Glutamatergic neuron (in vitro differentiated cells): ENCODE data around the gene HNF4A. TPM values are rescaled to one million over a fixed set of nuclear protein-coding genes. Genes with fewer than 3 reads are reported as not detected.

Source experiments
- DNase-seq: peaks from one replicate; pipeline ENCODE4 v3.0.0; 2022
- H3K27ac Mint-ChIP-seq: one replicate; pipeline ENCODE4 v1.8.0; 2020; ENCODE audit warnings: mild to moderate bottlenecking, mixed read lengths, inconsistent platforms; ENCODE audit not compliant: unreplicated experiment
- H3K27me3 Mint-ChIP-seq: one replicate; pipeline ENCODE4 v1.8.0; 2020; ENCODE audit warnings: mild to moderate bottlenecking, moderate library complexity, mixed read lengths, inconsistent platforms; ENCODE audit not compliant: unreplicated experiment
- H3K36me3 Mint-ChIP-seq: one replicate; pipeline ENCODE4 v1.8.0; 2020; ENCODE audit warnings: mild to moderate bottlenecking, mixed read lengths, inconsistent platforms; ENCODE audit not compliant: unreplicated experiment
- H3K4me1 Mint-ChIP-seq: one replicate; pipeline ENCODE4 v1.8.0; 2020; ENCODE audit warnings: mild to moderate bottlenecking, low read depth, mixed read lengths, inconsistent platforms; ENCODE audit not compliant: unreplicated experiment
- H3K4me3 Mint-ChIP-seq: one replicate; pipeline ENCODE4 v1.8.0; 2020; ENCODE audit warnings: mild to moderate bottlenecking, mixed read lengths, inconsistent platforms; ENCODE audit not compliant: unreplicated experiment
- H3K9me3 Mint-ChIP-seq: one replicate; pipeline ENCODE4 v1.8.0; 2020; ENCODE audit warnings: mild to moderate bottlenecking, moderate library complexity, mixed read lengths, inconsistent platforms; ENCODE audit not compliant: unreplicated experiment
- total RNA-seq: library from RNA; stranded (reverse); fragmentation: NEBNext Ultra II Directional; extraction: Animal tissue kit (Norgen Biotek cat#: 25700); gene quantifications from one replicate; pipeline ENCODE4 v1.2.1, GENCODE V29; 2021; ENCODE audit not compliant: unreplicated experiment
- TF ChIP-seq, protein P1 (sequence below): fragments of 200-600 bp; sonication (generic); IDR thresholded peaks from one replicate; pipeline ENCODE4 v1.5.0; 2021; ENCODE audit not compliant: partially characterized antibody, unreplicated experiment

HNF4A gene
- total RNA-seq, 1 donor from 2014 or later: not detected

DNA sequence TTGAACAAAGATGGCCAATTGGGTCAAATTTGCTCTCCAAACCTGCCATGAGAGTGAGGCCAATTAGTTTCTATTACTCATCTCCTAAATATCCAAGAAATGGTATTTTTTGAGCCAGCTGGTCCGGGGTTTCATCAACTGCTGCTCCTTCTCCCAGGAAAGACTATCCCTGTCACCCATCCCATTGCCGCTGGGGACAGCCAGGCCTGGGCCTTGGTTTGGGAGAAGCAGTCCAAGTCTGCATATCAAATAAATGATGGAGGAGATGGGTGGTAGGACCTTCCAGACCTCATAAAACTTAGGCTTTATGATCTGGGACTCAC is 73.5 kb downstream of the HNF4A start:
- Mint-ChIP-seq H3K4me3 (no peak overlapping the region), H3K36me3 (no peaks in the 10 kb centered on the region), H3K9me3 (no peaks in the 10 kb centered on the region), H3K27ac (no peak overlapping the region), H3K27me3 (peaks cover 6% of the 10 kb centered on the region), H3K4me1 (no peaks in the 10 kb centered on the region)
- no peak for DNase-seq
- TF ChIP-seq, protein P1, sequence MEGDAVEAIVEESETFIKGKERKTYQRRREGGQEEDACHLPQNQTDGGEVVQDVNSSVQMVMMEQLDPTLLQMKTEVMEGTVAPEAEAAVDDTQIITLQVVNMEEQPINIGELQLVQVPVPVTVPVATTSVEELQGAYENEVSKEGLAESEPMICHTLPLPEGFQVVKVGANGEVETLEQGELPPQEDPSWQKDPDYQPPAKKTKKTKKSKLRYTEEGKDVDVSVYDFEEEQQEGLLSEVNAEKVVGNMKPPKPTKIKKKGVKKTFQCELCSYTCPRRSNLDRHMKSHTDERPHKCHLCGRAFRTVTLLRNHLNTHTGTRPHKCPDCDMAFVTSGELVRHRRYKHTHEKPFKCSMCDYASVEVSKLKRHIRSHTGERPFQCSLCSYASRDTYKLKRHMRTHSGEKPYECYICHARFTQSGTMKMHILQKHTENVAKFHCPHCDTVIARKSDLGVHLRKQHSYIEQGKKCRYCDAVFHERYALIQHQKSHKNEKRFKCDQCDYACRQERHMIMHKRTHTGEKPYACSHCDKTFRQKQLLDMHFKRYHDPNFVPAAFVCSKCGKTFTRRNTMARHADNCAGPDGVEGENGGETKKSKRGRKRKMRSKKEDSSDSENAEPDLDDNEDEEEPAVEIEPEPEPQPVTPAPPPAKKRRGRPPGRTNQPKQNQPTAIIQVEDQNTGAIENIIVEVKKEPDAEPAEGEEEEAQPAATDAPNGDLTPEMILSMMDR: no peak

DNA sequence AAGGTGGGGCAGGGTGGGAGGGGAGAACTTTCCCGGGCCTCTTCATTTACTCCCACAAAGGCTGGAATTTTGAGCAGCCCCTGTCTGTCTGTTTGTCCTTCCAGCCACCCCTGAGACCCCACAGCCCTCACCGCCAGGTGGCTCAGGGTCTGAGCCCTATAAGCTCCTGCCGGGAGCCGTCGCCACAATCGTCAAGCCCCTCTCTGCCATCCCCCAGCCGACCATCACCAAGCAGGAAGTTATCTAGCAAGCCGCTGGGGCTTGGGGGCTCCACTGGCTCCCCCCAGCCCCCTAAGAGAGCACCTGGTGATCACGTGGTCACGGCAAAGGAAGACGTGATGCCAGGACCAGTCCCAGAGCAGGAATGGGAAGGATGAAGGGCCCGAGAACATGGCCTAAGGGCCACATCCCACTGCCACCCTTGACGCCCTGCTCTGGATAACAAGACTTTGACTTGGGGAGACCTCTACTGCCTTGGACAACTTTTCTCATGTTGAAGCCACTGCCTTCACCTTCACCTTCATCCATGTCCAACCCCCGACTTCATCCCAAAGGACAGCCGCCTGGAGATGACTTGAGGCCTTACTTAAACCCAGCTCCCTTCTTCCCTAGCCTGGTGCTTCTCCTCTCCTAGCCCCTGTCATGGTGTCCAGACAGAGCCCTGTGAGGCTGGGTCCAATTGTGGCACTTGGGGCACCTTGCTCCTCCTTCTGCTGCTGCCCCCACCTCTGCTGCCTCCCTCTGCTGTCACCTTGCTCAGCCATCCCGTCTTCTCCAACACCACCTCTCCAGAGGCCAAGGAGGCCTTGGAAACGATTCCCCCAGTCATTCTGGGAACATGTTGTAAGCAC is 74.1 kb downstream of the HNF4A start:
- DNase-seq: no peak
- H3K4me3 Mint-ChIP-seq: no peak overlapping the region
- TF ChIP-seq, protein P1: no peak
- H3K4me1 Mint-ChIP-seq: no peaks in the 10 kb centered on the region
- no peaks in the 10 kb centered on the region for H3K9me3 Mint-ChIP-seq
- no peaks in the 10 kb centered on the region for H3K36me3 Mint-ChIP-seq
- H3K27me3 Mint-ChIP-seq: peaks cover 6% of the 10 kb centered on the region
- no peak overlapping the region for H3K27ac Mint-ChIP-seq

DNA sequence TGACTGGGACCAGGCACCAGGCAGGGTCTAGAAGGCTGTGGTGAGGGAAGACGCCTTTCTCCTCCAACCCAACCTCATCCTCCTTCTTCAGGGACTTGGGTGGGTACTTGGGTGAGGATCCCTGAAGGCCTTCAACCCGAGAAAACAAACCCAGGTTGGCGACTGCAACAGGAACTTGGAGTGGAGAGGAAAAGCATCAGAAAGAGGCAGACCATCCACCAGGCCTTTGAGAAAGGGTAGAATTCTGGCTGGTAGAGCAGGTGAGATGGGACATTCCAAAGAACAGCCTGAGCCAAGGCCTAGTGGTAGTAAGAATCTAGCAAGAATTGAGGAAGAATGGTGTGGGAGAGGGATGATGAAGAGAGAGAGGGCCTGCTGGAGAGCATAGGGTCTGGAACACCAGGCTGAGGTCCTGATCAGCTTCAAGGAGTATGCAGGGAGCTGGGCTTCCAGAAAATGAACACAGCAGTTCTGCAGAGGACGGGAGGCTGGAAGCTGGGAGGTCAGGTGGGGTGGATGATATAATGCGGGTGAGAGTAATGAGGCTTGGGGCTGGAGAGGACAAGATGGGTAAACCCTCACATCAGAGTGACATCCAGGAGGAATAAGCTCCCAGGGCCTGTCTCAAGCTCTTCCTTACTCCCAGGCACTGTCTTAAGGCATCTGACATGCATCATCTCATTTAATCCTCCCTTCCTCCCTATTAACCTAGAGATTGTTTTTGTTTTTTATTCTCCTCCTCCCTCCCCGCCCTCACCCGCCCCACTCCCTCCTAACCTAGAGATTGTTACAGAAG is 75.0 kb downstream of the HNF4A start:
- Mint-ChIP-seq H3K36me3 (no peaks in the 10 kb centered on the region), H3K27ac (no peak overlapping the region), H3K4me3 (no peak overlapping the region), H3K4me1 (no peaks in the 10 kb centered on the region), H3K27me3 (peaks cover 6% of the 10 kb centered on the region), H3K9me3 (no peaks in the 10 kb centered on the region)
- TF ChIP-seq, protein P1: no peak
- no peak for DNase-seq

DNA sequence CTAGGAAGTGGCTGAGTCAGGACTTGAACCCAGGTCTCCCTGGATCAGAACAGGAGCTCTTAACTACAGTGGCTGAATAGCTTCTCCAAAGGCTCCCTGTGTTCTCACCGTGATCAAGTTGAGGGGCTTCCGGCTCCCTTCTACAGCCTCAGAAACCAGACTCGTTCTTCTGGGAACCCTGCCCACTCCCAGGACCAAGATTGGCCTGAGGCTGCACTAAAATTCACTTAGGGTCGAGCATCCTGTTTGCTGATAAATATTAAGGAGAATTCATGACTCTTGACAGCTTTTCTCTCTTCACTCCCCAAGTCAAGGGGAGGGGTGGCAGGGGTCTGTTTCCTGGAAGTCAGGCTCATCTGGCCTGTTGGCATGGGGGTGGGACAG is 75.6 kb downstream of the HNF4A start:
- TF ChIP-seq, protein P1: no peak
- DNase-seq: no peak
- Mint-ChIP-seq H3K36me3 (no peaks in the 10 kb centered on the region), H3K4me3 (no peak overlapping the region), H3K27me3 (peaks cover 6% of the 10 kb centered on the region), H3K9me3 (no peaks in the 10 kb centered on the region), H3K27ac (no peak overlapping the region), H3K4me1 (no peaks in the 10 kb centered on the region)
